Nucleus accumbens (tissue), 56 donors: Measurements from ENCODE around the gene CHIC2.
A peak's percentile ranks its signal among the peaks of the same experiment; 100 is the strongest.

Experiments
- DNase-seq, 56 donors: peaks; one replicate each; lab custom pipeline; 2025; lab: John Stamatoyannopoulos, UW

The CHIC2 gene

GRCh38 chr4:54015423-54016030 is 48.9 kb downstream of the CHIC2 start:
- no peak for DNase-seq

- DNase-seq: no peak
Observed at GRCh38 chr4:54014666-54015160, 49.7 kb downstream of the CHIC2 start.

DNA sequence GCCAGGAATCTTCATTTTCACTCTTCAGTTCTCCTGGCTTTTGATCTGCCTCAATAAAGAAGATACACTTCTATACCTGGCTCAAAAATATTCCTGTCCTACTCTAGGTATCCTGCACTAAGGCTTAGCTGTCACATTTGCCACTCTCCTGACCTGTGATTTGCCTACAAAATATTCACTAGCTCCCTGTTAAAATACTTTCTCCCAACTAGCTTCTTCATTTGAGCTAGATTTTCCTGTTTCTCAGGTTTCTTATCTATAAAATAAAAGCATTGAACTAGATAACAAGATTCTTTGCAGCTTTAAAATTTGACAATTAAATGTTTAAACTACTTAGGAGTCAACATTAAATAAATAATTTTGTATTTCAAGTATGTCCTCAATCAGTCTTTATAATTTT is 53.2 kb downstream of the CHIC2 start:
- no peak for DNase-seq

- DNase-seq: no peak
Observed at GRCh38 chr4:54006755-54007154, 57.6 kb downstream of the CHIC2 start.

GRCh38 chr4:54005475-54005874 is 58.9 kb downstream of the CHIC2 start:
- no peak for DNase-seq

- DNase-seq: no peak
Observed at GRCh38 chr4:54004463-54004862, 59.9 kb downstream of the CHIC2 start.

DNA sequence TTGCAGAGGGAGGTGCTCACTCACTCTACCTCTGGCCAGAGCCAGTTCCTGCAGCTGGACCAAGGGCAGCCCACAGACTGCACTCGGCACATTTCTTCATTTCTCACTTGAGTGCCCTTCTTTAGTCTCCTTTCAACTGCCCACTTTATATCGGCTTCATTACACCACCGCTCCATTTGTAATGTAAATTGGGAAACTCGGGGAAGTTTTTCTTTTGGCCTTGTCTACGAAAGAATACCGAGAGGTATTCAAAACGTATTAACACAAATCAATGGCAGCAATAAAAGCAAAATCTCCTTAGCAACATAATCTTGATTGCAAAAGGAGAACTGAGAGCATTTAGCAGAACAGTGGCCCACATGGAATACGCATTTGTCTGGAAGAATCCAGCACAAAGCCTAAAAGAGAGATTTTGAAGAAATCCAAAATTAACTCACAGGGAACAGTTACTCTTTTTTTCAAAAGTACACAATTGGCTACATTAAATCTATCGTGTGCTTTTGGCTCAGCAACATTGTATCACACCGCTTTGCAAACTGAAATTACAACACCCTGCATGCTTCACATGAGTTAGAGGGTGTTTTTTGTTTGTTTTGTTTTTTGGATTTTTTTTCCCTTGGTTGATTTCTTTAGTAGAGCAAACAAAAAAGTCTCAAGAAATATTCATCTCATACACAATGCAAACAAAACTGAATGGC is 62.6 kb downstream of the CHIC2 start:
- peak in 2 of 56 donors; percentile 3 to 4 for DNase-seq

DNA sequence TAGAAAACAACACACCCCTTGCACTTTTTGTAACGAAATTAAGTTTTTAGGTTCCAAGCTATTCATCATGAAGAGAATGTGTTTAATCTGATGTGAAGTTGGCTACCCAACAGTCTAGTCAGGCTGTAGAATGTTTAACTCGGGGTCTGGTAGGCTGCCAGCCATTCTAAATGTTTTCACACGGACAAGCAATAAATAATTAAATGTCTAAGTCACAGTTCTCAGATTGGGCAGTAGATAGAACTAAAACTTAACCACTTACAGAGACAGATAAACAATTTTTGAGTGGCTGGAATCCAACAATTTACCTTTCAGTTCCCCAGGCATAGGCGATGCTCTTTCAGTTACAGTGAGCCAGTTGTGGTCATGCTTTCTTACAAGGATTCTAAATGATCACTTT is 66.5 kb downstream of the CHIC2 start:
- no peak for DNase-seq

- DNase-seq: no peak
Observed at GRCh38 chr4:53994382-53995102, 69.9 kb downstream of the CHIC2 start.

DNA sequence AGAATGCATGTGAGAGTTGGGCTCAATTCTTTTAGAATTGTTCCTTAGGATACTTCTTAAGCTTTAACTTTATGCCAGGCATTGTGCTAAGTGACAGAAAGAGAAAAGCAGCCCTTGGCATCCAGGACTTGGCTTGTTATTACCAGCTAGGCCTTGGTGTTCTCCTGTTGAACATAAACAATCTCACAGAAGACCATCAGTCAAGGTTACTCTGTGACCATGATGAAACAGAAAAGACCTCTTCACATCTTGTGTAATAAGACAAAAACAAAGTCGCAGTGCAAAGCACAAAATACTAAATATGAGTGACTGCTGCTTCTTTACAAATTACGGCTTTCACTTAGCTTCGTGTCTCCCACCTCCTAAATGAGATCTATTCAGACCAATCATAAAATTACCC is 71.6 kb downstream of the CHIC2 start:
- DNase-seq: no peak

DNA sequence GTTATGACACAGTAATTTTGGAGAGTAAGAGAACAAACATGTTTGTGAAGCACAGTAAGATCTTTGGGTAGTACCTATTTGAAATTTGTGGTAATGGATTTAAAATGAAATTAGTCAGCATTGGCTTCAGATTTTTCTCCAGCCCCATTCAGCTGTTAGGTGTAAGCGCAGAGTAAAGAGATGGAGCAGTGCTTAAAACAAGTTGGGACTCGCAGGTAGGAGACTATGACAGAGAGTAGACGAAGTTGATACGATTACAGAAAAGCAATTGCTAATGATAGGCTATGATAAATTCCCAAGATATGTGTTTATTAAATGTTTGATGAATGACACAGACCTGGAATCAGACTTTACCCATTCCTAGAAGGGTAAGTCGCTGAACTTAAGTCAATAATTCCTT is 72.6 kb downstream of the CHIC2 start:
- no peak for DNase-seq

GRCh38 chr4:53990641-53991040 is 73.8 kb downstream of the CHIC2 start:
- DNase-seq: no peak

DNA sequence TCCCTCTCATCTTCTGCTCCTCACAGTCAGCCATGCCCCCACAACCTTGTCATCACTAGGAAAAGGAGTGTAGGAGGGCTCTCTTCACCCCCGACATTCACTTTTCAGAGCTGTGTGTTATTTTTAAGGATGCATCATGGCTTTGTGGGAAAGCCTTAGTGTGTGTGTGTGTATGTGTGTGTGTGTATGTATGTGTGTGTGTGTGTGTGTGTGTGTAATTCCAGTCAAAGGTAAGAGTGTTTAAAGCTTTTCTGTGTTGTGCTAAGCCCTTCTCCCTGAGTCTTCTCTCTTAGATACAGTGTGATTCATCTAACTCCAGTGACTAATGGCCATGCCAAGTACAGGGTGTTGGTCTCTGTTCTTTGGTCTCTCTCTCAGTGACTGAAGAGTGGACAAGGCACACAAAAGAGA is 76.6 kb downstream of the CHIC2 start:
- peak in 18 of 56 donors; percentile 0 to 63 (median 12) for DNase-seq

DNA sequence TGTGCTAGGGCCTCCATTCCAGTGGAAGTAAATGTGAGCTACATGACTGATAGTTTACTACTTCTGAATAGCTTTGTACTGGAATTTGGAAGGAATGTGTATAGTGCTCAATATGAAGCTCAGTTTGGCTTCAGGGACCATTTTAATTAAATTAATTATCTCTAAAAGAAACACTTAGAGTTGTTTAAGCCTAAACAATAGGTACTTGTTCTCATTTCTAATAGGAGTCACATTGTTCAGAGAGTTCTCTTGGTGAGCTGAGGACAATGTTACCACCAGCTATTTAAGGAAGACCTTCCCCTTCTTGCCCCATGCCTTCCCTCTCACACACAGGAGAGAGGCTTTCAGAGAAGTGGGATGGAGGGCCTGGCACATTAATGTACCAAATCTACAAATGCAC is 78.3 kb downstream of the CHIC2 start:
- DNase-seq: no peak

DNA sequence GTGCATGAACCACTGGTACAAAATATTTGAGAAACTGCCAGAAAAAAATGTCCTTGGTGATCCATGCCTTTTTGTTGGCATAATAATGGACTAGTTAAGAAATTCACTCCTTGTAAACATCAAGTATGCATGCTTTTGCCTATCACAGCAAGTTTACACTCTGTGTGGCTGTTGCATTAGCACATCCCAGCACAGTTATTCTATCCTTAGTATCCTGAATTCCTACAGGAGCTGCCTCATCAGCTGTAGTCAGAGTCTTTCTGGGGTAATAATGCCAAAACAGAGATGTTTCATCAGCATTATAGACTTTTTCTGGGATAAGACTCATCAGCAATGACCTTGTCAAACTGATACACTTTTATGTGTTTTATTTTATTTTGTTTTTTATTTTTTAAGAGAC is 82.8 kb downstream of the CHIC2 start:
- no peak for DNase-seq

- no peak for DNase-seq
Observed at GRCh38 chr4:53981066-53981465, 83.3 kb downstream of the CHIC2 start.

GRCh38 chr4:53974561-53974960 is 89.8 kb downstream of the CHIC2 start:
- no peak for DNase-seq

GRCh38 chr4:53967986-53968385 is 96.4 kb downstream of the CHIC2 start:
- no peak for DNase-seq

DNA sequence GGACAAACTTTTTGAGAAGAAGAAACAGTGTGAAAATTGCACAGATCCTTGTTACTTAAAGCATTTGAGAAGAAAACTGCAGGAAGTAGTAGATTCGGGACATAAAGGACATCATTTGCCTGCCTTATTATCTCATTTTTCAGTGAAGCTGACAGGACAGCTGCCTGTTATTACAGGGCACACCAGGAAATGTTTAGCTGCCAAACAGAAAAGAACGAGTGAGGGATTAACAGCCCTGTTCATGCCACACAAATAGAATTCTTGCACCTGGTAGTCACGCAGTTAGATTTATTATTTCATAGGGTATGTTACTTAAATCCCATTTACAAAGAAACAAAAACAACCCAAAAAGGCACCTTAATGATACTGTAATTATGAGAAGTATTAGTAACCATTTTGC is 100.6 kb downstream of the CHIC2 start:
- DNase-seq: no peak

DNA sequence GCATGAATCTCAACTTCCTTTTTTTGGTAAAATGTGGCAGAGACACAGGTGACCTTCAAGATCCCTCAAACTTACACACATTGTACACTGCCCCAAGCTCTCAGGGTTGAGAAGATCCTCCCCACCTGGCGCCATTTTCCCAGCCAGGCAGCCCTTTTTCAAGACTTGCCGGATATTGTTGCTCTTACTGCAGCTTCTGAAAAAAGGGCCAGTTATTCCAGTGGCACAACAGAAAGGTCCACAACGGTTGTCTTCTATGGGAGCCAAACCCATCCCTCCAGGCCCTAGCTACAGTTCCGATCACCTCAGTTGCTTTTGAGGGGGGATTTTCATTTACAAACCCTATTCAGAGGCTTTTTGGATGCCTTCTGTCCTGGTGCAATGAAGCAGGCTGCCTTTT is 101.1 kb downstream of the CHIC2 start:
- DNase-seq: no peak

DNA sequence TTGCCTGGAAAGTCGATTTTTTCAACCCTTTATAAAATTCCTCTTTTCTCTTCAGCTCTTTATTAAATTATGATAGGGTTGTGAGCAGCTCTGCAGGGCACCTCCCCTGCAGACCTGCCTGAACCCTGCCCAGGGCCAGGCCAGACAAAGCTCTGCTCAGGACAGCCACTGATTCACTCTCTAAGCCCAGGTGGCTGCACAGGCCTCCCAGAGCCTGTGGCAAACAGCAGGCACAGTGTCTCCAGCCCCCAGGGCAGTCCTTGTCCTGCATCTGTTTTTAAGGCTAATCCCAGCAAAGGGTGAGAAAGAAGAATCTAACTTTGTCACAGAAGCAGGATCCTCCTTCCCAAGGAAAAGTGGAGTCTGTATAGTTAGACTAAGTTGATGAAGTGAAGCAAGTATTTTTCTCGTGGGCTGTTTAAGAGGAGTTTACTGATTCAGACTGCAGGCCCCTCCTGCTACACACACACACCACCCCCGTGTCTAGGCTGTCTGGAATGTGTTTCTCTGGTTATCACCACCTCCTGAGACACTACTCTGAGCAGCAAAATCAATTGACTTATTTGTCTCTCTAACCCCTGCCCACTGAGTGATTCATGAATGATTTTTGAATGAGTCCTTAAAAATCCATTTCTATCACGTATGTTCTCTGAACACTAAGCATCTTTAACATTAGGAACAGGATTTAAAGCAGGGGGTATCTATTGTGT is 101.7 kb downstream of the CHIC2 start:
- no peak for DNase-seq
